Psoas muscle (tissue), 8 donors: Measurements from ENCODE around the gene RBM47. TPM values are rescaled to one million over a fixed set of nuclear protein-coding genes. Genes with fewer than 3 reads are reported as not detected.
"Not testable (repeated sequence)": the region's sequence is repeated elsewhere in the genome, so short reads cannot be mapped to it uniquely, and the experiment has no call there.

Experiments
- ATAC-seq, 4 donors: fragments of 200-7000 bp; cut with Tn5 transposase; one replicate each; pipeline ENCODE4 v1.9.1; 2020; ENCODE audit warnings: moderate library complexity in 3 of 4, mild to moderate bottlenecking in 2 of 4
- DNase-seq, 2 donors: peaks; one replicate each; pipeline ENCODE4 v3.0.0-alpha.2; 2020
- H3K27ac ChIP-seq: fragments of 200-600 bp; one replicate; pipeline ENCODE4 v1.8.0; 2022
- H3K27me3 ChIP-seq, 3 donors: fragments of 200-600 bp in 1 of 3; one replicate each; pipeline versions ENCODE4 v1.6.1 to v1.8.0; 2013 to 2022; ENCODE audit warnings: low read length in 2 of 3, mild to moderate bottlenecking in 2 of 3, moderate library complexity in 1 of 3; ENCODE audit not compliant: insufficient read depth in 3 of 3
- H3K36me3 ChIP-seq, 2 donors: fragments of 200-600 bp in 1 of 2; one replicate each; pipeline versions ENCODE4 v1.6.1 to v1.8.0; 2013 to 2022; ENCODE audit warnings: low read depth in 1 of 2, mild to moderate bottlenecking in 1 of 2, moderate library complexity in 1 of 2; ENCODE audit not compliant: insufficient read depth in 1 of 2
- H3K4me1 ChIP-seq: fragments of 200-600 bp; one replicate; pipeline ENCODE4 v1.8.0; 2022
- H3K4me3 ChIP-seq: fragments of 200-600 bp; one replicate; pipeline ENCODE4 v1.8.0; 2022; ENCODE audit warnings: mild to moderate bottlenecking
- H3K9me3 ChIP-seq: fragments of 200-600 bp; one replicate; pipeline ENCODE4 v1.8.0; 2022
- whole genome bisulfite sequencing, 3 donors: extraction: QIAGEN DNeasy Blood & Tissue Kit; methylation state at CpG; one replicate each; pipeline versions ENCODE4 v1.1.6 to v1.1.7; 2013; 5-methylcytosine and 5-hydroxymethylcytosine counted together
- intact Hi-C, 2 donors: fragments of 100-400 bp; cut with DNase I; formaldehyde crosslinking; loops; one replicate each; pipeline versions ENCODE4 v1.11.0 to v1.14.2; 2022
- polyA plus RNA-seq, 3 donors: library from polyadenylated mRNA; stranded (reverse); fragments of 200-250 nt; gene quantifications; one replicate each; pipeline ENCODE4 v1.2.3, GENCODE V29; 2013
- total RNA-seq, 4 donors: library from RNA; stranded (reverse); fragmentation: NEBNext Ultra II Directional in 2 of 4; extraction: Animal tissue kit (Norgen Biotek cat#: 25700) in 2 of 4; gene quantifications; one replicate each; pipeline versions ENCODE4 v1.2.1 to v1.2.4, GENCODE V29; 2021 to 2023
- TF ChIP-seq, protein P1 (sequence below): fragments of 200-600 bp; IDR thresholded peaks from one replicate; pipeline ENCODE4 v1.8.0; 2022; ENCODE audit warnings: antibody characterized with exemption
- donor health status: healthy with polysubstance abuse.
- donor health status: DM: no; HTN: no; CAD: no; lungs with moderate emphysema.
- donor health status: Bipolar disorder and iron deficiency.
- donor health status: healthy.
- donor health status: DM: yes; HTN: yes; CAD: no.
- donor health status: DM: no; HTN: no; CAD: no.
- donor health status: DM: no; HTN: no; CAD: no.
- donor health status: DM: yes; HTN: yes; CAD: no.

Gene RBM47
- total and polyA plus RNA-seq, 7 donors: 0.17 to 2.3 (median 1.2) TPM

DNA sequence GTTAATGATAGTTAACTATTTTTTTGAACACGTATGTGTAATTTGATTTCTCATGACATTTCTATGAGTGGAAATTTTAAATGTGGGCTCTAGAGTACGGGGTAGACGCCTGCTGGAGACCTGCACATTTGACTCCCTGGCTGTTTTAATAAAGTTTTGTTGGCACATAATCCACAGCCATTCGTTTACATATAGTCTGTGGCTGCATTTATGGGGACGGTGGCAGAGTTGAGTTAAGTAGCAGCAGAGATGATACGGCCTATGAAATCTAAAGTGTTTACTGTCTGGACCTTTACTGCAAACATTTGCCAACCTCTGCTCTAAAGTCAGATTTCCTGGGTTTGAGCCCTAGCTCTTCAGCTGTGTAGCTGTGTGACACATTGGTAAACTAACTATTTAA, 175.8 kb downstream of the RBM47 start:
- intact Hi-C loops: no loop called here
- TF ChIP-seq, protein P1, sequence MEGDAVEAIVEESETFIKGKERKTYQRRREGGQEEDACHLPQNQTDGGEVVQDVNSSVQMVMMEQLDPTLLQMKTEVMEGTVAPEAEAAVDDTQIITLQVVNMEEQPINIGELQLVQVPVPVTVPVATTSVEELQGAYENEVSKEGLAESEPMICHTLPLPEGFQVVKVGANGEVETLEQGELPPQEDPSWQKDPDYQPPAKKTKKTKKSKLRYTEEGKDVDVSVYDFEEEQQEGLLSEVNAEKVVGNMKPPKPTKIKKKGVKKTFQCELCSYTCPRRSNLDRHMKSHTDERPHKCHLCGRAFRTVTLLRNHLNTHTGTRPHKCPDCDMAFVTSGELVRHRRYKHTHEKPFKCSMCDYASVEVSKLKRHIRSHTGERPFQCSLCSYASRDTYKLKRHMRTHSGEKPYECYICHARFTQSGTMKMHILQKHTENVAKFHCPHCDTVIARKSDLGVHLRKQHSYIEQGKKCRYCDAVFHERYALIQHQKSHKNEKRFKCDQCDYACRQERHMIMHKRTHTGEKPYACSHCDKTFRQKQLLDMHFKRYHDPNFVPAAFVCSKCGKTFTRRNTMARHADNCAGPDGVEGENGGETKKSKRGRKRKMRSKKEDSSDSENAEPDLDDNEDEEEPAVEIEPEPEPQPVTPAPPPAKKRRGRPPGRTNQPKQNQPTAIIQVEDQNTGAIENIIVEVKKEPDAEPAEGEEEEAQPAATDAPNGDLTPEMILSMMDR: no peak
- no peaks in the 10 kb centered on the region for H3K9me3 ChIP-seq
- no peaks in the 10 kb centered on the region for H3K27me3 ChIP-seq
- ATAC-seq (no peak), DNase-seq (no peak)
- H3K27ac ChIP-seq: no peak overlapping the region
- H3K4me1 ChIP-seq: no peaks in the 10 kb centered on the region
- H3K4me3 ChIP-seq: no peak overlapping the region
- H3K36me3 ChIP-seq: no peaks in the 10 kb centered on the region
- 86 to 89% (median 87%) methylated on average over 6 of the region's 6 CpGs for WGBS, 3 donors

DNA sequence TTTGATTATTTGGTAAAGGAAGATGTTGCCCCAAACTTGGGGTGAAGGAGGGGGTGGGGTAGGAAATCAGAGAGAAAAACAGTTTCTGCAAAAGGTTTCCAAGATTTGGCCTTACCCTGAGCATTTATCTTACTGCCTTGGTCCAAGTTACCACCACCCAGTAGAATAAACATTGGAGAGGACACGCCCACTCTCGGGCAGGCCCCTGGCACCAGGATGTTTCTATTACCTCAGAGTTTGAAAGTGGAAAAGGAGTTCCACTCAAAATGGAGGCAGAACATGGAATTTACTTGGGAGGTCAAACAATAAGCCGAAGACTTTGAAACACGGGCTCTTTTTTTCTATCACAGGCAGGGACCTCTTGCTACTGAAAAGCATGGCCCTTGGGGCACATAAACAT, 180.8 kb downstream of the RBM47 start:
- H3K4me3 ChIP-seq: no peak overlapping the region
- no peaks in the 10 kb centered on the region for H3K9me3 ChIP-seq
- H3K27ac ChIP-seq: no peak overlapping the region
- no peaks in the 10 kb centered on the region for H3K4me1 ChIP-seq
- DNase-seq (no peak), ATAC-seq (no peak)
- H3K27me3 ChIP-seq: no peaks in the 10 kb centered on the region
- intact Hi-C loops: no loop called here
- WGBS, 3 donors: 72 to 82% (median 75%) methylated on average over 4 of the region's 4 CpGs
- no peaks in the 10 kb centered on the region for H3K36me3 ChIP-seq
- TF ChIP-seq, protein P1: no peak

DNA sequence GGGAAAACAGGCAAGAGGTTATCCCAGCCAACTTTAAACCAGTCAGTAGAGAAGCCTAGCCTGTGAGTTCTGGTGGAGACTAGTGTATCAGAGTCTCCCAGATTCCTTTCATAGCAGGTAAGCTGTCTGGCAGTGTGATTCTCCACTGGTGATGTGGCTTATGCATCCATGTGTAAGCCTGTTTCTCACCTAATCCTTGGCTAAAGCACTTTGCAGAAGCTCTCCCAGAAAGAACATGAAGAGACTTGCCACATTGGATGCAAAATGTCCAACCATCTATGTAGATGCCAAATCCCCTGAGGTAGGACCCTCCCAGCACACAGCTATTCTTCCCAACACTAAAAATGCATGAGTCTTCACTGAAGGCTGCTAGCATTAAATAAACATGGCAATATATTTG, 182.8 kb downstream of the RBM47 start:
- Histone ChIP-seq H3K27ac (no peak overlapping the region), H3K4me1 (no peaks in the 10 kb centered on the region), H3K27me3 (no peaks in the 10 kb centered on the region), H3K9me3 (no peaks in the 10 kb centered on the region), H3K36me3 (no peaks in the 10 kb centered on the region), H3K4me3 (no peak overlapping the region)
- DNase-seq (no peak), ATAC-seq (no peak)
- TF ChIP-seq, protein P1: no peak
- intact Hi-C loops: no loop called here

DNA sequence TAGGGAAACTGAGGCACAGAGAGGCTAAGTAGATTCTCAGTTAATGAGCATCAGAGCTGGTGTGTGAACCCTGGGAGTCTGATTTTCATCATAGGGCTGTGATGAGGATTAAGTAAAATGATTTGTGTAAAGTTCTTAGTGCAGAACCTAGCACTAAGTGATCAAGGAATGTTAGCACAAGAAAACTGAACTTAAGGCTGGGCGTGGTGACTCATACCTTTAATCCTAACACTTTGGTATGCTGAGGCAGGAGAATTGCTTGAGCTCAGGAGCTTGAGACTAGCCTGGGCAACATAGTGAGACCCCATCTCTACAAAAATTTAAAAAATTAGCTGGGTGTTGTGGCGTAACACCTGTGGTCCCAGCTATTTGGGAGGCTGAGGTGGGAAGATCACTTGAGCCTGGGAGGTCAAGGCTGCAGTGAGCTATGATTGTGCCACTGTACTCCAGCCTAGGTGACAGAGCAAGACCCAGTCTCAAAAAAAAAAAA, 183.4 kb downstream of the RBM47 start:
- H3K27me3 ChIP-seq, H3K4me3 ChIP-seq, H3K9me3 ChIP-seq, DNase-seq, H3K36me3 ChIP-seq, H3K4me1 ChIP-seq, intact Hi-C loops, ATAC-seq, H3K27ac ChIP-seq: not testable (repeated sequence)
- WGBS, 3 donors: 90 to 94% (median 93%) methylated on average over 2 of the region's 2 CpGs

DNA sequence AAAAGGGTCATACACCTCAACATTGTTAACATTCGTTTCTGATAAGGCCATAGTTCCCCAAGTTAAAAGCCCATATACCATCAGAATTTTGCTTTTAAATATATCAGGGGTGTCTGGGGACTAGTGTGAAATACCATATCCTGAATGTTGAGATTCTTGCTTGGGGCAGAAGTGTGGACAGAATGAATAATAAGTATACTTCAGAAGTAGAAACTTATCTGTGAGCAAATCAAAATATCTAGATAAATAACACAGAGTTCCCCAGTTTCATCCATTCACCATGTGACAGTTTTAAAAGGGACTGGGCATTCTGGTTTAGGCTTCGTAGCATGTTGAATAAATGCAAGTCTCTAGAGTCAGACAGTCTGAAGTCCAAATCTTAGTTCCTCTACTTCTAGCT, 184.0 kb downstream of the RBM47 start:
- Histone ChIP-seq H3K9me3 (no peaks in the 10 kb centered on the region), H3K36me3 (no peaks in the 10 kb centered on the region), H3K4me1 (no peaks in the 10 kb centered on the region), H3K4me3 (no peak overlapping the region), H3K27me3 (no peaks in the 10 kb centered on the region), H3K27ac (no peak overlapping the region)
- DNase-seq (no peak), ATAC-seq (no peak)
- TF ChIP-seq, protein P1: no peak
- WGBS, 3 donors: 58 to 73% (median 64%) methylated on average over 2 of the region's 2 CpGs
- intact Hi-C loops: no loop called here
